DLD1 (cell line): ENCODE measurements around the gene ZNF493.

Experiments
- in situ Hi-C: cut with HindIII; loops from 2 replicates; pipeline ENCODE4 v1.10.0; 2017; ENCODE audit warnings: low sequenced_read_pairs

Gene ZNF493

GRCh38 chr19:21462540-21462939, 65.6 kb downstream of the ZNF493 start:
- in situ Hi-C loops, result no loop called here

- in situ Hi-C loops, result no loop called here
These were observed 66.6 kb downstream of the ZNF493 start for GRCh38 chr19:21463449-21464105.

DNA sequence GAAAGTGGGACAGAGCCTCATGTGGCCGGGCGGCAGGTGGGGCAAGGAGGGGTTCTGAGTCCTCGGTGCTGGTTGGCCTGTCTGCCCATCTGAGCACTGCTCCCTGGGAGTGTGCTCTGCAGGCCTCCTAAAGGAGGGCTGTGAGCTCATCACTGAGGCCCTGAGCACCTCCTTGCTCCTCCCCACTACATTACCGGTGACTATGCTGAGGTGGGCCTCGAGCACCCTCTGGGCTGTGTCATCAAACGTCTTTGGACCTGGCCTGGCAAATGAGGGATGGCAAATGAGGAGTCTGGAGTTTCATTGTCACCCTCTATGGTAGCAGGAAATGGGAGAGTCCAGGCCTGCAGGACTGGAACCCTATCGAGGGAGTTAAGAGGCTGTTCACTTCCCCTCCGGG, 69.7 kb downstream of the ZNF493 start:
- in situ Hi-C loops, result no loop called here

- in situ Hi-C loops, result no loop called here
These were observed 71.9 kb downstream of the ZNF493 start for GRCh38 chr19:21468791-21469190.

DNA sequence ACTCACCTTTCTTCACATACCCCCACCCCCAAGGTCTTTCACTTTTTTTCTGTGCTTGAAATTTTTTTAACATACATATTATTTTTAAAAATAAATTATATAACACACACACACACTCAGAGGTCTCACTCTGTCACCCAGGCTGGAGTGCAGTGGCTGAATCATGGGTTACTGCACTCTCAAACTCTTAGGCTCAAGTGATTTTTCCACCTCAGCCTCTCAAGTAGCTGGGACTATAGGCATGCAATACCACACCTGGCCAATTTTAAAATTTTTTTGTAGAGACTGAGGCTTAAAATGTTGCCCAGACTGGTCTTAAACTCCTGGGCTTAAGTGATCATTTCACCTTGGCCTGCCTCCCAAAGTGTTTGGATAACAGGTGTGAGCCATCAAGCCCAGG, 75.6 kb downstream of the ZNF493 start:
- in situ Hi-C loops, result no loop called here

DNA sequence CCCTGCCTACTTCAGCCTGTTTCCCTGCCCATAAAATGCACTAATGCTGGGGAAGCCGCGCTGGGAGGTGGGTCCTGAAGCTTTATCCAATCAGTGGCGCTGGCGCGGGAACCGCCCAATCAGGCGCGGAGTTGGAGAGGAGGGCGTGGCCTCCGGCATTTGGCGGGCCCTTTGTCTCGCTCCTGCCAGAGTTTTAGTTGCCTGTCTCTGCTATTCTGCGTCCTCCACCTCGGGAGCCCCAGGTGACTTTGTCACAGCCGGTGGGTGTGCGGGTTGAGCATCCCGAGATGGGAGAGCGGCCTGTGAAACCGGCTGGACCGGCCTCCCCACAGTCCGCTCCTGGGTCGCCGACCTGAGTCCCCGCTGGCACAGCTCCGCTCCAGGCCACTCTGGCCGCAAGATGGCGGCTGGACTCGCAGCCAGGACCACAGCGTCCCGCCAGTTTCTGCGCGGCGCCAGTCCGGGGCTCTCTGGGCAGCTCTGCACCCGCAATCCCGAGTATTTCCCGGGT, 77.8 kb downstream of the ZNF493 start:
- in situ Hi-C loops, result no loop called here
